Naive thymus-derived CD4-positive, alpha-beta T cell (primary cell): ENCODE data around the gene FIGNL2. TPM values are rescaled to one million over a fixed set of nuclear protein-coding genes. Genes with fewer than 3 reads are reported as not detected.

Experiments
- polyA plus RNA-seq, 2 donors: library from polyadenylated mRNA; unstranded; fragments of 300-500 nt; fragmentation: Illumina TruSeq; gene quantifications; one replicate each; pipeline ENCODE4 v1.2.3, GENCODE V29; 2021
- total RNA-seq, 6 experiments: library from RNA in 5 of 6; stranded (reverse) in 5 of 6; gene quantifications; 1 replicate in 5 of 6; 2 replicates in 1 of 6; pipeline ENCODE4 v1.2.3 and lab custom pipeline; 2021 to 2026

The FIGNL2 gene
- total and polyA plus RNA-seq, 7 experiments from 2014 or later: 0.07 to 2.1 (median 1.3) TPM; not detected in 1

Other genes starting within 250 kb of the FIGNL2 start
- gene ANKRD33, start 39.4 kb upstream of the FIGNL2 start, total RNA-seq: not detected
- gene ANKRD33, start 39.4 kb upstream of the FIGNL2 start, polyA plus RNA-seq: not detected
- under 1 TPM in 2 of 5 experiments, not detected in 3; 0.64 to 0.70 TPM for gene ACVRL1, start 58.8 kb upstream of the FIGNL2 start, total RNA-seq
- not detected for gene ACVRL1, start 58.8 kb upstream of the FIGNL2 start, polyA plus RNA-seq
- gene ACVR1B, start 103.0 kb upstream of the FIGNL2 start, total RNA-seq: 10 to 100 TPM in 4 of 5 experiments, 1 to 10 TPM in 1; 4.9 to 14.8 (median 14.2) TPM
- 1 to 10 TPM; 2.5 to 2.9 TPM for gene ACVR1B, start 103.0 kb upstream of the FIGNL2 start, polyA plus RNA-seq
- gene TAMALIN, start 158.2 kb upstream of the FIGNL2 start, total RNA-seq: 100 to 1,000 TPM in 2 of 5 experiments, 10 to 100 TPM in 2, 1 to 10 TPM in 1; 5.6 to 501 (median 33.7) TPM
- 1 to 10 TPM; 1.1 to 1.3 TPM for gene TAMALIN, start 158.2 kb upstream of the FIGNL2 start, polyA plus RNA-seq
- gene NR4A1, start 202.7 kb upstream of the FIGNL2 start, total RNA-seq: 100 to 1,000 TPM in 2 of 5 experiments, 1 to 10 TPM in 1, under 1 TPM in 2; 0.89 to 279 (median 7.1) TPM
- 1 to 10 TPM in 1 of 2 donors, under 1 TPM in 1; 0.28 to 1.1 TPM for gene NR4A1, start 202.7 kb upstream of the FIGNL2 start, polyA plus RNA-seq
- 10 to 100 TPM; 20.7 to 39.7 (median 34.3) TPM for gene ATG101, start 221.3 kb upstream of the FIGNL2 start, total RNA-seq
- gene ATG101, start 221.3 kb upstream of the FIGNL2 start, polyA plus RNA-seq: 10 to 100 TPM; 20.9 to 30.9 TPM
- under 1 TPM in 2 of 5 experiments, not detected in 3; 0.24 to 0.27 TPM for gene SMIM41, start 231.0 kb upstream of the FIGNL2 start, total RNA-seq
- gene SMIM41, start 231.0 kb upstream of the FIGNL2 start, polyA plus RNA-seq: not detected